T follicular helper cell (primary cell): ENCODE results near the gene FOXD3.

Experiments
- DNase-seq: peaks from one replicate; pipeline ENCODE4 v3.0.0-alpha.2; 2020; ENCODE audit warnings: low read depth
- total RNA-seq, 2 experiments: gene quantifications; one replicate each; lab custom pipeline; 2026; lab: John Stamatoyannopoulos, UW

Gene FOXD3
- total RNA-seq = 0 reads per million in 2 experiments

GRCh38 chr1:63322114-63322943 lies at the start of gene FOXD3:
FOXD3 (plus strand) TSS chr1:63322567; CDS start chr1:63323059, 492 bp downstream.
- DNase-seq = no peak

- no peak for DNase-seq
Observed at GRCh38 chr1:63272811-63273210, 49.6 kb upstream of the FOXD3 start.

- no peak for DNase-seq
Observed at GRCh38 chr1:63274371-63274770, 48.0 kb upstream of the FOXD3 start.

GRCh38 chr1:63274979-63275378 lies 47.4 kb upstream of the FOXD3 start:
- no peak for DNase-seq

- DNase-seq = no peak
Observed at GRCh38 chr1:63276624-63277023, 45.7 kb upstream of the FOXD3 start.

GRCh38 chr1:63277195-63278192 lies 44.9 kb upstream of the FOXD3 start:
- no peak for DNase-seq

GRCh38 chr1:63281753-63282152 lies 40.6 kb upstream of the FOXD3 start:
- DNase-seq = no peak

- DNase-seq = no peak
Observed at GRCh38 chr1:63289135-63289534, 33.2 kb upstream of the FOXD3 start.

- DNase-seq = no peak
Observed at GRCh38 chr1:63294803-63295594, 27.4 kb upstream of the FOXD3 start.

GRCh38 chr1:63304410-63304809 lies 18.0 kb upstream of the FOXD3 start:
- no peak for DNase-seq

- no peak for DNase-seq
Observed at GRCh38 chr1:63305043-63305442, 17.3 kb upstream of the FOXD3 start.

- DNase-seq = no peak
Observed at GRCh38 chr1:63307196-63307794, 15.1 kb upstream of the FOXD3 start.

- no peak for DNase-seq
Observed at GRCh38 chr1:63316598-63316983, 5.8 kb upstream of the FOXD3 start.

GRCh38 chr1:63316984-63317816 lies 5.2 kb upstream of the FOXD3 start:
- DNase-seq = peak; percentile 24

- DNase-seq = no peak
Observed at GRCh38 chr1:63317817-63318152, 4.6 kb upstream of the FOXD3 start.

GRCh38 chr1:63318201-63318979 lies 4.0 kb upstream of the FOXD3 start:
- DNase-seq = no peak

- DNase-seq = no peak
Observed at GRCh38 chr1:63319046-63320021, 3.0 kb upstream of the FOXD3 start.

- no peak for DNase-seq
Observed at GRCh38 chr1:63320022-63320721, 2.2 kb upstream of the FOXD3 start.
